NCI-H187 (cell line): ENCODE results near the gene CMAS.
"Not testable (repeated sequence)": the region's sequence is repeated elsewhere in the genome, so short reads cannot be mapped to it uniquely, and the experiment has no call there.

Source experiments
- DNase-seq, 2 experiments: peaks; one replicate each; lab custom pipeline; 2025; lab: John Stamatoyannopoulos, UW

Gene CMAS

DNA sequence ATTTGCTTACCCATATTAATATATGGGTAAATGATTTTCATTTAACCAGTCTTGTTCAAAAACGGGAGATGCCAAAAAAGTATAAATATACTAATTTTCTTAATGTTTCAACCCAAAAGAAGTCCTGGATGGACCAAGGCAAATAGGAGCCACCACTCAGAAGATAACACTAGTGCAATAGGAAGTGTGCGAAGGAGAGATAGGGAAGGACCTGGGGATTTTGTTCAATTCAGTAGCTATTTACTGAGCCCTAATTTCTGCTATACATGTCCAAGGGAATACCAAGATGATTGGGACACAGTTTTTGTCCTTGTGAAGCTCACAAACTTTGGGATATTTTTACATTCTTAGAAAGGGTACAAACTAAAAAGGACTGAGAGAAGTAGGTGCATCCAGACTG, 1.5 kb downstream of the CMAS start:
- no peak for DNase-seq

DNA sequence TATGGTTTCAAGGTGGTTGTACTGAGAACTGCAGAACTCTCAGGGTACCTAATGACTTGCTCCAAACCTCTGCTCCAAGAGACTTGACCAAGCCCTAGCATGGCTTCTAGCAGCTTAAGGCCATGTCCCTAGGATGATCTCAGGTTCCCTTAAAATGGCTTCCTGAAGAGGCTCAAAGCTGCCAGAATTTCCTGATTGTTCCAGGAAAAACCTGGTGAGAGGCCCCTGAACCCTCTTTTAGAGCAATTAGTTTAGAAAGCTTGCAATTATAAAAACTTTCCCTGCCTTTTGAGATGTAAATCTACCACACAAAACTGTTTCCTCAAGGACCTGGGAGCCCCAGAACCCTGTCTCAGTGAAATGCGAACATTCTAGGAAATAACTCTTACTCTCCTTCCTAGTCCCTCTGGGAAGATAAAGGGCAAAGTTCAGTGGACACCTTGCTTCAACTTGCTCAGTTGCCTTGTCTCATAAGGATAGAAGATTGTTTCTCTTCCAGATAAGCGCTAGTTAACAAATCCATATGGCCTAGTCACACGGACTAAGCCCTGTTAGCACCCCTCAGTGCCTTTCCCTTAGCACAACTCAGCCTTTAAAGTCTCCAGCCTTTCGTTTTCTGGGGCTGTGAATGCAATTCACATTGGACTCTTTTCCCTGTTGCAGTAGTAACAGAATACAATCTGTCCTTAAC, 2.5 kb downstream of the CMAS start:
- no peak for DNase-seq

DNA sequence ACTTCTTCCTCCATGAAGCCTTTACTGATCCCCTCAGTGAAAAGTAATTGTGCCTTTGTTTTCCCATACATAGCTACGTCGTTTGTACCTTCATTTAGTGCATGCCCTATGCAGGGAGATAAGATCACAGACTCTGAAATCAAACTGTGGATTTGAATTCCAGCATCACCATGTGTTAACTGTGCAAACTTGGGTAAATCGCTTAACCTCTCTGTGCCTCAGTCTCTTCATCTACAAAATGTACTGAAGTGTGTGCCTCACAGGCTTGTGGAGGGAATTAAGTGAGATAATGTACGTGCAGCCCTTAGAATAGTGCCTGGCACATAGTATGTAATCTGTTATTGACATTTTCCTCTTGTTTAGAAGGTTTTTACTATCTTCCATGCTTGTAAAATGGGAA, 4.1 kb downstream of the CMAS start:
- DNase-seq: no peak

DNA sequence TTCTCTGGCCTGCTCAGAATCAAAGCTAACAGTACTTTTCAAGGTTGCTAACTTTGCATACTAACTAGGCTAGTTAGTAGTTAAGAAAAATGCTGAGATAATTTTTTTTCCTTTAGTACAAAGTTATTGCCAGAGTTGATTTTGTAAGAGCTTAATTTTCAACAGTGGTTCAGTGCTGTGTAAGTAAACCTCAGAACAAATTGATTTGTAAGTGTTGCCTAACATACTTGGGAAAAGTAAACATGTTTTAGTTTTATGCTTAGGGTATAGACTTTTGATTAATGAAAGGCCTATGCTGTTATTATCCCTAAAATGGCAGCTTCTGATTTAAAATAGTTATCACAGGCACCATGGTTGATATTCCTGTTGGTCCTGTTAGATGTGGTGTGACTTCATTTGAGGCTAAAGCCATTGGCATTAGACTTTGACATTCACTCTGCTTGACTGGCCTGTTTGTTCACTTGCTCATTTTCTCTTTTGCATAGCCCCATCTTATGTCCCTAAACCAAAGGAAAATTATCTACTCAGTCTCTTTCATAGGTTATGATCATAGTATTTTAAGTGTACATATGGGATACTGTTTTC, 5.2 kb downstream of the CMAS start:
- no peak for DNase-seq

DNA sequence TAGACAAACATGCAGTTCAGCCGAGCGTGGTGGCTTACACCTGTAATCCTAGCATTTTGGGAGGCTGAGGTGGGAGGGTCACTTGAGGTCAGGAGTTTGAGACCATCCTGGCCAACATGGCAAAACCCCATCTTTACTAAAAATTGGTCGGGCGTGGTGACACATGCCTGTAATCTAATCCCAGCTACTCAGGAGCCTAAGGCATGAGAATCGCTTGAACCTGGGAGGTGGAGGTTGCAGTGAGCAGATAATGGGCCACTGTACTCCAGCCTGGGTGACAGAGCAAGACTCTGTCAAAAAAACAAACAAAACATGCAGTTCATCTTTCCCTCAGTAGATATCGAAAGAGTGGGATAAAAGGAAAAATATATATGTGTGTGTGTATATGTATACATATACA, 7.0 kb downstream of the CMAS start:
- DNase-seq: not testable (repeated sequence)

DNA sequence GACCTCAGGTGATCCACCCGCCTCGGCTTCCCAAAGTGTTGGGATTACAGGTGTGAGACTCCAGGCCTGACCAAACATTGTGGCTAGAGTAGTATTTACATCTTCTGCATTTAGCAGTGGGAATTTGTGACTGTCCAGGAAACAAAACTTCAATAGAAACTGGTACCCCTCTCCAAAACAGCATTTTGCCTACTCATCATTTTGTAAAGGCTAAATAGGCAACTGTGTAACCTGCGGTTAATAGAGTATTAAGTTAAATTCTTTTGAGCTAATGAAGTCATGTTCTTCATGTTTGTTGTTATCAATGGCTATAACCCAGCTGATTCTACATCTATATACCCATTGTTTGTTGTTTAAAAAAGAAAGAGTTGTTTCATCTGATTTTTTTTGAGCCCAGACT, 8.1 kb downstream of the CMAS start:
- DNase-seq: no peak

DNA sequence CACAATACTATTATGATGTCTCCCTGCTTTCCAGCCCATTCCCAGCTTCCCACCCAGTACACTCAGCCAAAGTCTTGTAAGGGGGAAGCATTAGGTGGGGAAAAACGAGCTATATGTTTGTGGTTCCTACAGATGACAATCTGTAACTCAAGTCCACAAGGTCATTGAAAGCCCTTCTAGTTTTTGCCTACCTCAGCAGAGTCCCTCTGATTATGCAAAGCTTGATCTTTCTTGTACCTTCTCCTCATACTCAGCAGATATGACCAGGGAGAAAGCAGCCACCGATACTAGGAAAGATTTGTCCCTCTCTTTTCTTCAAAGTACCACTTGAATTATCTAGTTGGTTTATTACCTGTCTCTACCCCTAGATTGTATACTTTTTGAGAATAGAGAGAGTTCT, 10.6 kb downstream of the CMAS start:
- no peak for DNase-seq

DNA sequence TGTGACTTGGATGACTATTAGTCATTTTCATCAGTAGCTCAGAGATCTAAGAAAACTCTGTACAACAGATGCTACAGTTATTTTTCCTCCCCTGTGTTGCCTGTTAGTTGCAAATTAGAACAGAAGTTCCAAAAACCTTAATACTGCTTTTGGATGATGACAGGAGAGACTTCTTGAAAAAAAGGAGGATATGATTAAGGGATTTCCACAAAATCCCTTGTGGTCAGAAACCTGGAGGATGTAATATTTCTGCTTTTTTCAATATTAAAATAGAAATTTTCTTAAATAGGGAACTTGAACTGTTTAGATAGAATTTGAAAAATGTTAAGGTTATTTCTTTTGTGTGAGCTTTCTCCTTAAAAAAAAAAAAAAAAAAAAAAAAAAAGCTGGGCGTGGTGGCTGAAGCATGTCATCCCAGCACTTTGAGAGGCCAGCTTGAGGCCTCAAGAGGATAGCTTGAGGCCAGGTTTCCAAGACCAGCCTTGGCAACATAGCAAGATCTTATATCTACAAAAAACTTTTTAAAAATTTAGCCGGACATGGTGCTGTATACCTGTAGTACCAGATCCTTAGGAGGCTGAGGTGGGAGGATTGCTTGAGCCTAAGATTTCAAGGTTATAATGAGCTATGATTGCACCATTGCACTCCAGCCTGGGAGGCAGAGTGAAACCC, 14.1 kb downstream of the CMAS start:
- no peak for DNase-seq

DNA sequence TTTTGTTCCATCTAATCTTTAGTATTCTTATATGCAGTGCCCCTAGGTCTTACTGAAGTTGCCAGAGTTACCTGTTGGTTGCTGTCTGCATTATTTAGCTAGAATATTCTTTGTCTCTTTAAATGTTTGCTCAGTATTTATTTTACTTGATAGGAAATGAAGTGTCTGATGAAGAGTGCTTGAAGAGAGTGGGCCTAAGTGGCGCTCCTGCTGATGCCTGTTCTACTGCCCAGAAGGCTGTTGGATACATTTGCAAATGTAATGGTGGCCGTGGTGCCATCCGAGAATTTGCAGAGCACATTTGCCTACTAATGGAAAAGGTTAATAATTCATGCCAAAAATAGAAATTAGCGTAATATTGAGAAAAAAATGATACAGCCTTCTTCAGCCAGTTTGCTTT, 18.9 kb downstream of the CMAS start:
- DNase-seq: peak; percentile 24 to 46

DNA sequence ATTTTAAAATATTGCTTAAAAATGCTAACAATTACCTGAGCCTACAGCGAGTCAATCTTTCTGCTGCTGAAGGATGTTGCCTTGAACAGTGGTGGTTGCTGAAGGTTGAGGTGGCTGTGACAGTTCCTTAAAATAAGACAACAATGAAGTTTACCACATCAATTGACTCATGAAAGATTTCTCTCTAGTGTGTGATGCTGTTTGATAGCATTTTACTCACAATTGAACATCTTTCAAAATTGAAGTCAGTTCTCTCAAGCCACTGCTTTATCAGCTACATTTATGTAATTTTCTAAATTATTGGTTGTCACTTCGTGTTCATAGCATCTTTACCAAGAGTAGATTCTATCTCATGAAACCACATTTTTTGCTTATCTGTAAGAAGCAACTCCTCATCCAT, 20.3 kb downstream of the CMAS start:
- no peak for DNase-seq

DNA sequence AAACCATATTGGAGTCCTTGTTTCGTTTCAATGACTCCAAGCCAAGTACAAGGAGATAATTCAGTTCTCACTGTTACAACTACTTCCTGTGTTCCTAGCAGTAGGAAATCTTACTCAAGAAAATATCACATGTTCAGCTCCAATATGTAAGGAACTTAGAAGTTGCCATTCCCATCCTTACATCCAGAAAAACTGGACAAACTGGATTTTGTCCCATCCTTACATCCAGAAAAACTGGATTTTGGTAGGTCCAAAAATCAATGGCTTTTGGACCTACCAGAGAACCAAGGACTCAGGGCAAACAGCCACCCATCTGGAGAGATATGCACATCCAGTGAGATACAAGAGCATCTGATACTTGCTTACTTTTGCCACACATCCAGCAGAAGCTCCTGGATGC, 23.8 kb downstream of the CMAS start:
- DNase-seq: no peak

DNA sequence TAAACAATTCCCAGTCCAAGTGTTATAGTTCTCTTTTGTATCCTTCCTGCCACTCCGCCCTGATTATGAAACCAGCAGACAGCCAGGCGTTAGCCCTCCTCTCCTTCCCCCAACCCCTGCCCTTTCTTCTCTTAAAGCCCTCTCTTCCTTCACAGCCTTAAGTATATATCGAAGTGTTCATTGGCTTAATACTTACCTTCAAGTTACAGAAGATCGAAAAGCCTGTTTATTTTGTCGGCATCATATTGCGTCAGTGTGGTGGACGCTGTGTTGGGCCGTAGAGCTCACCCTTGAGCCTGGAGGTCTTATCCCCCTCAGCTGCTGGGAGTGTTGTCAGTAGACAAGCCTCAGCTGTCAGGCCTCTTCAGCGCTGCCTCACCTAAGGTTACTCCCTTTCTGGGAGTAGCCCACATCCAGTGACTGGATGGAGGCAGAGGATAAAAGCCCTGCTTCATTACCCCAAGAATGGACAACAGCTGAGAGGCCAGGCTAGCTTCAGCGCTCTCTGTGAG, 36.2 kb downstream of the CMAS start:
- no peak for DNase-seq

DNA sequence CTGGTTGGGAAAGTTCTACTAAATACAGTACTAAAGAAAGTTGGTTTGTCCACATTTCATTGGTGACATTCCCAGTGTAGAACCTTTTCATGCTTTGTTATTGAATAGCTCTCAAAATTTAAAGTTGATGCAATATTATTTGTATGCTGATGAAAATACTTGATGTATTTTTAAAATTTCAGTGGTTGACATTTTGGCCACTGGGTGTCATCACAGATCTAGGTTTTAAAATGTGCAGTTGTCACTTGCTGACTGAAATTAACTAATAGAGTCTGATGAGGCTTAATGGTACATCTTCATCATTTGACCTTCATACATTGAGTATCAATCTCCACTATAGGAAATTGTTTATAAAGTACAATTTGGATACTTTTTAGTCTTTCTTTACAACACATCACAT, 37.1 kb downstream of the CMAS start:
- DNase-seq: no peak

DNA sequence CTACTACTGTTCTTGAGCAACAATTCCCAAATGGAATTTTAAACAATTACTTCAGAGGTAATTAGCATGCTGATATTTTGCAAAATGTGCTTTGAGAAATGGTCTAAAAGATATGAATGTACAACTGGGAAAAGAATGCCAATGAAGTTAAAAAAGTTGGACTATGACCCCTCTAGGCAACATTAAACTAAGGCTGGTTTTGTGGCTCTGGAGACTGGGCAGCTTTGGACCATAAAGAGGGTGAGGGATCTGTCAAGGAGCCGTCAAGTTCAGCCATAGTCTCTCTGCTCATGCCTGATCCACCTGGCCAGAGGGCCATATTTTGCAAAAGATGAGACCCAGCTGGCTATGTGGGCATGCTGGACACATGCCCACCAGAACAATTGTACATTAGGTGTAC, 38.8 kb downstream of the CMAS start:
- DNase-seq: no peak

DNA sequence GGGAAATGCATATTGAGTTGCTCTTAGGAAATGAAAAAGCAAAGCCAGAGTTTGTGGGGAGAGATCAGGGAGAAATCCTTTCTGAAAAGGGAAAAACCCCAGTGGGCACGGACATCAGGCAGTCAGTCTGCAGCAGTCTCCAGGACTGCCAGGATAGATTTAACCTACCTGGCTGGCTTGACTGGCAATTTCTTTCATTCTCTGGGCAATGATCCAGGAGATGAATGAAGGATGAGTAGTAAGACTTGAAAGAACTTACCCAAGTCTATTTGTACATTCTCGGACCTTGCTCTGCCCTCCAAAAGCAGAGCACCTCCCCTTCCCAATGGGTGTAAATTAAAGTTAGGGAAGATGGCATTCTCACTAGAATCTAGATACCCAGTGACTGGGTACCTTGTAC, 42.9 kb downstream of the CMAS start:
- no peak for DNase-seq

DNA sequence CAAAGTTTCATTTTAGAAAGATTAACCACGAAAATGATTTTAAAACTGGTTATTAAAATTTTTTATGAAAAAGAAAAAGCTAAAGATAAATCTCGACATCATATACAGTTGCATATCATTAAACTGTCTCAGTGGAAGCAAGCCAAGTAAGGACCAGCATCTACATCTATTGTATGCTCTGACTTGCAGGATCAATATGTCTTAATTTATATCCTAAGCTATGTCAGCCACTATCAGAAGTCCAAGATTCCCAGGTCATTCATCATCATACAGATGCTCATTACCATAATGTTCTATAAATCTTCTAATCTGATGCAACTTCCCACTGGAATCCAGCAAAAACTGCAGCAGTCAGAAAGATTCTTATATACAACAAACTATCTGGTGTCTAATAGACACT, 43.5 kb downstream of the CMAS start:
- DNase-seq: no peak

DNA sequence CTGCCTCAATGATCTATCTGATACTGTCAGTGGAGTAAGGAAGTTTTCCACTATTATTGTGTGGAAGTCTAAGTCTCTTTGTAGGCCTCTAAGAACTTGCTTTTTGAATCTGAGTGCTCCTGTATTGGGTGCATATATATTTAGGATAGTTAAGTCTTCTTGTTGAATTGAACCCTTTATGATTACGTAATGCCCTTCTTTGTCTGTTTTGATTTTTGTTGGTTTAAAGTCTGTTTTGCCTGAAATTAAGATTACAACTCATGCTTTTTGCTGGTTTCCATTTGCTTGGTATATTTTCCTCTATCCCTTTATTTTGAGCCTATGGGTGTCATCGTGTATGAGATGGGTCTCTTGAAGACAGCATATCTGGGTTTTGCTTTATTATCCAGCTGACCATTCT, 53.0 kb downstream of the CMAS start:
- not testable (repeated sequence) for DNase-seq

DNA sequence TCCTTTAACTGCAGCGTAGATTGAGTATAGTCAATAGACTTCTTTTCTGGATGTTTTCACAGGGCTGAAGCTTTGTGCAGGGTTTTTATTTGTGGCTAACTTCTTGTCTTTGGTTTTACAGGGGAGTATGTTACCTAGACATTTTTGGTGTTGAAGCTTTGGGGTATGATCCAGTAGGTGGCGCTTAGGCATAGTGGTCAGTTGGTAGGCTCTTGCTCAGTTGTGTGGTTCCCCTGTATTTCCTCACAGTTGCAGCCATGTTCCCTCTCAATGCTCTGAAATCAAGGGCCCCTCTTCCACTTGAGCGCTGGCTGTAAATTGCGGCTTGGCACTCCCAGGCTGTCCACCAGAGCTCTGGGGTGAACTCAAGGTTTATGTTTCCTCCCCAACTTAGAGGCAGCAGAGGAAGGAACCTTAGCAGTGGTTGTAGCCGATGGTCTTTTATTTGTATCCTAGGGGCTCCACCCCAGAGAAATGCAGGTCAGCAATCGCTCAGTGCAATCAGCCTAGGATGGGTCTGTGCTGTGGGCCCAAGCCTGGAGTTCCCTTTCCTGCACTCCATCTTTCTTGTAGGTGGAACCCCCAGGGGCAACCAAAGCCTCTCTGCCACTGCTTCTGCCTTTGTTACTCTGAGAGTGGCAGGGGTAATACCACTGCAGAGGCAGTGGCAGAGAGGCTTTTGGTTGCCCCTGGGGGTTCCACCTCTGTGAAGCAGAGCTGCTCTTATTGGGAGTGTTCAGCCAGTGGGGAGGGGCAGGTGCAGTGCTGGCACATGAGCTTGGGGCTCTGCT, 55.1 kb downstream of the CMAS start:
- no peak for DNase-seq

DNA sequence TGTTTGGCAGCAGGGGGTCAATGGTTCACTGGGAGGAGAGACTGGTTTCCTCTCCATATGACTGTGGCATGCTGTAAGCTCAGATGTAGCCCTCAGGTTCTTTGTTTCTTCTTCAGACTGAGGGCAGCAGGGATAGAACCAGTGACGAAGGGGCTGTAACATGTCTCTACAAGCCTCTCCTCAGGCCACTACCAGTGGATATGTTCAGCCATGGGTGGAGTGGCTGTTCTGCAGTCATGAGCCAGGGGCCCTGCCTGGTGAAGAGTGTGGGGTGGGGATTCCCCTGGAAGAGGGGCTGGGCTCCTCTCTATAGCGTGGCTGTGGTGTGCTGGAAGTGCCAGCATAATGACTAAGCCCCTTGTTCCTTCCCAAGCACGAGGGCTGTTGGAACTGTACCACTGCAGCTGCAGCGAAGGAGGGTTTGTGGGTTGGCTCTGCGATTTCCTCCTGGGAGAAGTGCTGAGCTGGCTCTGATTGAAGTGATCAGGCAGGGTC, 55.8 kb downstream of the CMAS start:
- DNase-seq: no peak

DNA sequence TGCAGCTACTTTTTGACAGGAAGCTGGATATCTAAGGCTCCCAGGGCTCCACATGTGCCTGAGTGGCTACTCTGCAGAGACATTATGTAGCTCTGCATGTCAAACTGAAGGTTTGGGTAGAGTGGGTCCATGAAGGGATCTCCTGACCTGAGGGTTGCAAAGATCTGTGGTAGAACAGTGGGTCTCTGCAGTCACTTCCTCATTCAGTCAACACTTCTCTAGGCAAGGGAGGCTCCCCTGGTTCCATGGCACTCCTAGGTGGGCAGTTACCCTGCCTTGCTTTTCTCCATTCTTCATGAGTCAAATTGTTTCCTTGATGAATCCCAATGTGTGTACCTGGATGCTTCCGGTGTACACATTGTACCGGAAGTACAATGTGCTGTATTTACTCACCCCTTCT, 57.4 kb downstream of the CMAS start:
- no peak for DNase-seq

DNA sequence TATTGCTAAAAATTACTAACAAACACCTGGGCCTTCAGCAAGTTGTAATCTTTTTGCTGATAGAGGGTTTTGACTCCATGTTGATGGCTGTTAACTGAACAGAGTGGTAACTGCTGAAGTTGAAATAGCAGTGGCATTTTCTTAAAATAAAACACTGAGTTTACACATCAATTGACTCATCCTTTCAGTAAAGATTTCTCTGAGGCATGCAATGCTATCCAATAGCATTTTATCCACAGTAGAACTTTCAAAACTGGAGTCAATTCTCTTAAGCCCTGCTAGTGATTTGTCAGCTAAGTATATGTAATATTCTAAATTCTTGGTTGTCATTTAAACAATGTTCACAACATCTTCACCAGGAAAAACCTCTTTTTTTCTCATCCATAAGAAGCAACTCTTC, 59.5 kb downstream of the CMAS start:
- DNase-seq: no peak

DNA sequence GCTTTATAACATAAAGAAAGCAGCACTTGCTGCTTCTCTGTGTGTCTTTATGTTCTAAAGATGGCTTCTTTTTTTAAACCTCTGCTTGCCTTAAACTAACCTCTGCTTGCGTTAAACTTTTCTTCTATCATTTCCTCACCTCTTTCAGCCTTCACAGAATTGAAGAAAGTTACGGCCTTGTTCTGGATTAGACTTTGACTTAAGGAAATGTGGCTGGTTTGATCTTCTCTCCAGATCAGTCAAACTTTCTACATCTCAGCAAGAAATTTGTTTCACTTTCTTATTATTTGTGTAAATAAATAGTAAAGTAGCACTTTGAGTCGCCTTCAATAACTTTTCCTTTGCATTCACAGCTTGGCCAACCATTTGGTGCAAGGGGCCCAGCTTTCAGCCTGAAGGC, 64.2 kb downstream of the CMAS start:
- DNase-seq: no peak
